ENCODE results near the gene CPPED1.

DNA sequence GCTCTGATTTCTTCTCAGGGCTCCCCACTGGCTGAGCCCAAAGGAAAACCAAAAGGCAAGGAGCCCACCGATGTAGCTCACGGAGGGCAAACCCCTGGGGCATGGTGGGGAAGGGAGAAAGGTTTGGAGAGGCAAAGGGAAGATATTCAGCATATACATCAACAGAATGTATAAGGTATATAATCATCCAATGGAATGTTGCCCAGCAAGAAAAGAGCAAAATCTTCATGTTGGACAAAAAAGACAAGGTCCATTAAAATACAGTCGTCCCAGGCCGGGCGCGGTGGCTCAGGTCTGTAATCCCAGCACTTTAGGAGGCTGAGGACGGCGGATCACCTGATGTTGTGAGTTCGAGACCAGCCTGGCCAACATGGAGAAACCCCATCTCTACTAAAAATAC lies 1.6 kb downstream of the CPPED1 start:
- TF ChIP-seq LARP7 (IDR thresholded peaks at IDR 0.05) = no peak
- TF ChIP-seq SIN3A (IDR thresholded peaks at IDR 0.05; ENCODE audit: low read depth, low read length) = no peak
